NCI-H1436 (cell line): Measurements from ENCODE around the gene TMEM95.
"Not testable (repeated sequence)": the region's sequence is repeated elsewhere in the genome, so short reads cannot be mapped to it uniquely, and the experiment has no call there.

Source experiments
- DNase-seq: peaks from one replicate; lab custom pipeline; 2025; lab: John Stamatoyannopoulos, UW

TMEM95 gene

GRCh38 chr17:7323731-7324437 is 31.1 kb upstream of the TMEM95 start:
- no peak for DNase-seq

- DNase-seq: no peak
Measured at GRCh38 chr17:7324438-7324779, 30.5 kb upstream of the TMEM95 start.

GRCh38 chr17:7325031-7325528 is 29.9 kb upstream of the TMEM95 start:
- no peak for DNase-seq

GRCh38 chr17:7326186-7326585 is 28.8 kb upstream of the TMEM95 start:
- no peak for DNase-seq

GRCh38 chr17:7327056-7327455 is 27.9 kb upstream of the TMEM95 start:
- no peak for DNase-seq

- no peak for DNase-seq
Measured at GRCh38 chr17:7327501-7327900, 27.5 kb upstream of the TMEM95 start.

- no peak for DNase-seq
Measured at GRCh38 chr17:7328009-7328408, 26.9 kb upstream of the TMEM95 start.

- no peak for DNase-seq
Measured at GRCh38 chr17:7328840-7329373, 26.0 kb upstream of the TMEM95 start, which contains the start of gene NEURL4. Gene NEURL4, minus strand, starts transcription at chr17:7329335. Its CDS starts 23 bp downstream, at chr17:7329312.

- peak; percentile 97 for DNase-seq
Measured at GRCh38 chr17:7329374-7329996, 25.5 kb upstream of the TMEM95 start.

- peak; percentile 80 for DNase-seq
Measured at GRCh38 chr17:7329997-7330637, 24.8 kb upstream of the TMEM95 start.

GRCh38 chr17:7330638-7331015 is 24.3 kb upstream of the TMEM95 start:
- DNase-seq: no peak

GRCh38 chr17:7332111-7332510 is 22.8 kb upstream of the TMEM95 start:
- no peak for DNase-seq

GRCh38 chr17:7332600-7333069 is 22.3 kb upstream of the TMEM95 start:
- DNase-seq: not testable (repeated sequence)

- no peak for DNase-seq
Measured at GRCh38 chr17:7334938-7335538, 19.9 kb upstream of the TMEM95 start.

GRCh38 chr17:7335765-7336164 is 19.2 kb upstream of the TMEM95 start:
- DNase-seq: not testable (repeated sequence)

- no peak for DNase-seq
Measured at GRCh38 chr17:7336240-7337175, 18.4 kb upstream of the TMEM95 start, which contains the start of gene ACAP1. Gene ACAP1, plus strand, starts transcription at chr17:7336529. Its CDS starts 206 bp downstream, at chr17:7336735.

GRCh38 chr17:7337600-7337999 is 17.4 kb upstream of the TMEM95 start:
- not testable (repeated sequence) for DNase-seq

- DNase-seq: no peak
Measured at GRCh38 chr17:7340179-7340578, 14.8 kb upstream of the TMEM95 start.

GRCh38 chr17:7341842-7342241 is 13.1 kb upstream of the TMEM95 start:
- no peak for DNase-seq

GRCh38 chr17:7343250-7343649 is 11.7 kb upstream of the TMEM95 start:
- DNase-seq: no peak
